GM20431 (cell line): Measurements from ENCODE around the gene KIF6.

Experiments
- in situ Hi-C: fragments of 300-500 bp; cut with MseI, MboI; formaldehyde crosslinking; loops from one replicate; pipeline ENCODE4 v1.15.0; 2020; ENCODE audit warnings: low sequenced_read_pairs; ENCODE audit not compliant: unreplicated experiment

KIF6 gene

GRCh38 chr6:39365281-39366074, 359.7 kb downstream of the KIF6 start:
- in situ Hi-C loops: loop anchor here (10.0 to 25.0 kb wide), 2 partner anchors 529 to 947 kb away; no protein-coding TSS in a partner anchor

- in situ Hi-C loops: loop anchor here (10.0 to 25.0 kb wide), 2 partner anchors 532 to 949 kb away; no protein-coding TSS in a partner anchor
Measured at GRCh38 chr6:39363280-39363679, 361.9 kb downstream of the KIF6 start.

- in situ Hi-C loops: loop anchor here (10.0 to 25.0 kb wide), 2 partner anchors 532 to 950 kb away; no protein-coding TSS in a partner anchor
Measured at GRCh38 chr6:39362487-39362865, 362.7 kb downstream of the KIF6 start.

- in situ Hi-C loops: loop anchor here (10.0 to 25.0 kb wide), 2 partner anchors 533 to 950 kb away; no protein-coding TSS in a partner anchor
Measured at GRCh38 chr6:39361657-39362486, 363.3 kb downstream of the KIF6 start.

GRCh38 chr6:39360378-39360777, 364.8 kb downstream of the KIF6 start:
- in situ Hi-C loops: loop anchor here (10.0 to 25.0 kb wide), 2 partner anchors 534 to 952 kb away; no protein-coding TSS in a partner anchor

- in situ Hi-C loops: loop anchor here (25.0 kb wide), 1 partner anchor 954 kb away; no protein-coding TSS in a partner anchor
Measured at GRCh38 chr6:39357998-39358686, 367.1 kb downstream of the KIF6 start.

GRCh38 chr6:39353698-39354315, 371.4 kb downstream of the KIF6 start:
- in situ Hi-C loops: loop anchor here (25.0 kb wide), 1 partner anchor 958 kb away; no protein-coding TSS in a partner anchor

GRCh38 chr6:39350723-39351505, 374.3 kb downstream of the KIF6 start:
- in situ Hi-C loops: loop anchor here (25.0 kb wide), 1 partner anchor 961 kb away; no protein-coding TSS in a partner anchor

- in situ Hi-C loops: loop anchor here (25.0 kb wide), 1 partner anchor 1489 kb away; no protein-coding TSS in a partner anchor
Measured at GRCh38 chr6:39348740-39349139, 376.5 kb downstream of the KIF6 start.

GRCh38 chr6:39347906-39348585, 377.2 kb downstream of the KIF6 start:
- in situ Hi-C loops: loop anchor here (25.0 kb wide), 1 partner anchor 1489 kb away; no protein-coding TSS in a partner anchor

- in situ Hi-C loops: loop anchor here (25.0 kb wide), 1 partner anchor 1490 kb away; no protein-coding TSS in a partner anchor
Measured at GRCh38 chr6:39347206-39347605, 378.0 kb downstream of the KIF6 start.

GRCh38 chr6:39344821-39345280, 380.4 kb downstream of the KIF6 start:
- in situ Hi-C loops: loop anchor here (25.0 kb wide), 1 partner anchor 1492 kb away; no protein-coding TSS in a partner anchor

- in situ Hi-C loops: loop anchor here (25.0 kb wide), 1 partner anchor 1494 kb away; no protein-coding TSS in a partner anchor
Measured at GRCh38 chr6:39343396-39343870, 381.8 kb downstream of the KIF6 start.

GRCh38 chr6:39342692-39343395, 382.4 kb downstream of the KIF6 start:
- in situ Hi-C loops: loop anchor here (25.0 kb wide), 1 partner anchor 1494 kb away; no protein-coding TSS in a partner anchor

GRCh38 chr6:39341937-39342336, 383.3 kb downstream of the KIF6 start:
- in situ Hi-C loops: loop anchor here (25.0 kb wide), 1 partner anchor 1495 kb away; no protein-coding TSS in a partner anchor

- in situ Hi-C loops: loop anchor here (25.0 kb wide), 1 partner anchor 1496 kb away; no protein-coding TSS in a partner anchor
Measured at GRCh38 chr6:39341352-39341751, 383.9 kb downstream of the KIF6 start.
